Stomach (tissue), 4 donors: ENCODE data around the gene TMIGD2.

Source experiments
- CTCF ChIP-seq, 7 experiments: fragments of 450-650 bp in 4 of 7; fragments of 200-600 bp in 3 of 7; sonication (generic) in 3 of 7; IDR thresholded peaks; one replicate each; pipeline ENCODE4 v1.5.1; 2016 to 2019; ENCODE audit warnings: antibody characterized with exemption in 7 of 7, control low read depth in 2 of 7, mild to moderate bottlenecking in 1 of 7
- POLR2AphosphoS5 ChIP-seq, 3 donors: sonication (generic); formaldehyde crosslinking; IDR thresholded peaks; one replicate each; pipeline ENCODE4 v1.6.1; 2016; ENCODE audit warnings: antibody characterized with exemption in 3 of 3

- TF ChIP-seq CTCF (IDR thresholded peaks at IDR 0.05), result no peak
- no peak for TF ChIP-seq POLR2AphosphoS5 (IDR thresholded peaks at IDR 0.05)
Observed at GRCh38 chr19:4284176-4284958, 17.8 kb downstream of the TMIGD2 start.
